HG03432 (cell line): Measurements from ENCODE around the gene RAD51AP1.

ENCODE experiments used
- ATAC-seq: cut with Tn5 transposase; IDR thresholded peaks from one replicate; pipeline ENCODE4 v1.9.1; 2021; ENCODE audit warnings: mild to moderate bottlenecking, moderate library complexity; ENCODE audit not compliant: unreplicated experiment

Gene RAD51AP1

DNA sequence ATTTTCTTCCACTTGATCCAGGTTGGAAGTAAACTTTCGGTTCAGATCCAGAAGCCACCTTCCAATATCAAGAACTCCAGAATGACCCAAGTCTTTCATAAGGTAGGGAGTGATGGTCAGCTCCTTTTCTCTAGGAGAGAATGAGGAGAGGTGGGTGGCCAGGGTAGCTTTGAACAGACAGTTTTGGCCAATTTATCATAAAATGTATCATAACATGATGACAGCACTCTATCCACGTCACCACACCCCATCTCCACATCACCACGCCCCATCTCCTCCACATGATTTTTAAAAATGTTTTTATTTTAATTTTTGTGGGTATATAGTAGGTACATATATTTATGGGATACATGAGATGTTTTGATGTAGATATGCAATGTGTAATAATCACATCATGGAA lies 50.2 kb downstream of the RAD51AP1 start:
- no peak for ATAC-seq

- ATAC-seq, result no peak
These were observed 51.3 kb downstream of the RAD51AP1 start for GRCh38 chr12:4589941-4590340.

- no peak for ATAC-seq
These were observed 52.5 kb downstream of the RAD51AP1 start for GRCh38 chr12:4591180-4591687.

DNA sequence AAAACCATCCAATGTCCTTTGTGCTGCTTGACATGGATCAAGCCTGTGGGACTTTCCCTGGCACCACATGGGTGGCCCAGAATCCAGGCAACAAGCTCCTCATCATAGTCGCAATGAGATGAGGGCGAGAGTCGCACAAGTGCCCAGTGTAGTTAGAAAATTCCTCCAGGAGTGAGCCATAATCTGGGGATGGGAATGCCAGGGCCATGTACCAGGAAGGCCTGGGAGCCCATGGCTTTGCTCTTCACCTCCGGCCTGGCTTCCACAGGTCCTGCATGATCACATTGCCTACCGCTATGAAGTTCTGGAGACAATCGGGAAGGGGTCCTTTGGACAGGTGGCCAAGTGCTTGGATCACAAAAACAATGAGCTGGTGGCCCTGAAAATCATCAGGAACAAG lies 57.2 kb downstream of the RAD51AP1 start:
- ATAC-seq, result no peak

- no peak for ATAC-seq
These were observed 64.7 kb downstream of the RAD51AP1 start for GRCh38 chr12:4603421-4603820.

DNA sequence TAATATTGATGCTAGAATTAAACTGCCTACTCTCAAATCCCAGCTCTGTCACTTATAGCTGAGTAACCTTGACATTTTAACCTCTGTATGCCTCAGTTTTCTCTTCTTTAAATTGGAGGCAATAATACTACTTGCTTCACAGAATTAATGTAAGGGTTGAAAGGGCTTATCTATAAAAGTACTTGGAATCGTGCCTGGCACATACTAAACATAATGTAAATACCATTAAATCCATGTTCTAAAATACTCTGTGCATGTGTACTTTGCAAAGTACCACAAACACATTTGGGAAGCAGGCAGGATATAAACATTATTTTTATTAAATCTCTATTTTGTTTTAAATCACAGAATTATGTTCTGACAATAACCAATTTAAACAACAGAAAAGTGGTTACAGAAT lies 65.3 kb downstream of the RAD51AP1 start:
- ATAC-seq, result no peak

- peak; percentile 95 for ATAC-seq
These were observed 66.0 kb downstream of the RAD51AP1 start for GRCh38 chr12:4604684-4605193.

- ATAC-seq, result no peak
These were observed 68.4 kb downstream of the RAD51AP1 start for GRCh38 chr12:4607056-4607455.

DNA sequence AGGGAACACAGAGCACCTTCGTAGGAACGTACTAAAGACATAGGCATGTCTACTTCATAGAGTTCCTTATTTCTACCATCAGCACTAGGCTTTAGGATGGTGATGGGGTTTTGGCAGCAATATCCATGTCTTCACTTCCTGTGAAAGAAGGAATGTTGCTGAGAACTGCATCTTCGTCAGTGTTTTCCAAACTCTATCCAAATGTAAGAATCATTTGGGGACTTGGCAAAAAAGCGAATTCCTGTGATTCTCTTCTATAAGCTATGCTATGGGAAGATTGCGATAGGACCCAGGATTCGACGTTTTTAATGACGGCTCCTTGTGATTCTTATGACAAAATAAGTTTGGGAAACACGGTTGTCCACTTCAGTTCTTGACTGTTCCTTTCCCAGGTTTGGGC lies 70.4 kb downstream of the RAD51AP1 start:
- ATAC-seq, result no peak
